ENCODE data around the gene MAG. TPM values are rescaled to one million over a fixed set of nuclear protein-coding genes. Genes with fewer than 3 reads are reported as not detected.

Gene MAG
- total and polyA plus RNA-seq, 2 donors (not counting 1 experiment from before 2014, with no cell fraction given): 0.50 TPM; not detected in 1

- Histone ChIP-seq H3K9ac (ENCODE audit: insufficient read depth, low read length) (no peak overlapping the region), H3K27ac (ENCODE audit: insufficient read depth, low read length) (no peak overlapping the region), H2AFZ (ENCODE audit: low read length) (no peak overlapping the region), H4K20me1 (ENCODE audit: control insufficient read depth, extremely low read depth, insufficient read depth, low read length) (no peaks in the 10 kb centered on the region), H3K36me3 (ENCODE audit: control insufficient read depth, insufficient read depth, low read length) (no peaks in the 10 kb centered on the region), H3K27me3 (ENCODE audit: control insufficient read depth, insufficient read depth, low read length) (no peaks in the 10 kb centered on the region), H3K4me2 (ENCODE audit: extremely low read depth, insufficient read depth, low read length) (no peak overlapping the region), H3K79me2 (ENCODE audit: control insufficient read depth, insufficient read depth, low read length) (no peaks in the 10 kb centered on the region), H3K9me3 (ENCODE audit: control insufficient read depth, insufficient read depth, low read depth, low read length) (no peaks in the 10 kb centered on the region), H3K4me3 (replicated peaks in 1 of 4; ENCODE audit: control extremely low read depth in 1 of 4, insufficient read depth in 1 of 4, low read depth in 3 of 4, low read length in 4 of 4) (no peak overlapping the region), H3K4me1 (ENCODE audit: control insufficient read depth, extremely low read depth, insufficient read depth, low read length) (no peaks in the 10 kb centered on the region)
- no peak for DNase-seq (ENCODE audit: low read depth in 2 of 2)
- TF ChIP-seq EZH2 (IDR thresholded peaks at IDR 0.05; ENCODE audit: low read length, missing control alignments): no peak
- no peak for TF ChIP-seq CTCF (conservative IDR thresholded peaks at IDR 0.05 in 1 of 2, IDR thresholded peaks at IDR 0.05 in 1 of 2; ENCODE audit: low read depth in 1 of 2, low read length in 2 of 2)
Observed at GRCh38 chr19:35332817-35333216, 40.9 kb downstream of the MAG start.

GRCh38 chr19:35334144-35334753 is 42.3 kb downstream of the MAG start:
- no peak overlapping the region for H3K4me2 ChIP-seq (ENCODE audit: extremely low read depth, insufficient read depth, low read length)
- H3K27me3 ChIP-seq (ENCODE audit: control insufficient read depth, insufficient read depth, low read length): no peaks in the 10 kb centered on the region
- no peak overlapping the region for H2AFZ ChIP-seq (ENCODE audit: low read length)
- no peaks in the 10 kb centered on the region for H3K4me1 ChIP-seq (ENCODE audit: control insufficient read depth, extremely low read depth, insufficient read depth, low read length)
- no peak overlapping the region for H3K9ac ChIP-seq (ENCODE audit: insufficient read depth, low read length)
- no peaks in the 10 kb centered on the region for H4K20me1 ChIP-seq (ENCODE audit: control insufficient read depth, extremely low read depth, insufficient read depth, low read length)
- TF ChIP-seq CTCF (conservative IDR thresholded peaks at IDR 0.05 in 1 of 2, IDR thresholded peaks at IDR 0.05 in 1 of 2; ENCODE audit: low read depth in 1 of 2, low read length in 2 of 2) (no peak), EZH2 (IDR thresholded peaks at IDR 0.05; ENCODE audit: low read length, missing control alignments) (no peak)
- no peaks in the 10 kb centered on the region for H3K9me3 ChIP-seq (ENCODE audit: control insufficient read depth, insufficient read depth, low read depth, low read length)
- H3K4me3 ChIP-seq (replicated peaks in 1 of 4; ENCODE audit: control extremely low read depth in 1 of 4, insufficient read depth in 1 of 4, low read depth in 3 of 4, low read length in 4 of 4): no peak overlapping the region
- no peak overlapping the region for H3K27ac ChIP-seq (ENCODE audit: insufficient read depth, low read length)
- H3K36me3 ChIP-seq (ENCODE audit: control insufficient read depth, insufficient read depth, low read length): no peaks in the 10 kb centered on the region
- no peak for DNase-seq (ENCODE audit: low read depth in 2 of 2)
- H3K79me2 ChIP-seq (ENCODE audit: control insufficient read depth, insufficient read depth, low read length): no peaks in the 10 kb centered on the region

- H3K9ac ChIP-seq (ENCODE audit: insufficient read depth, low read length): no peak overlapping the region
- H3K27ac ChIP-seq (ENCODE audit: insufficient read depth, low read length): no peak overlapping the region
- no peaks in the 10 kb centered on the region for H3K36me3 ChIP-seq (ENCODE audit: control insufficient read depth, insufficient read depth, low read length)
- no peak overlapping the region for H3K4me2 ChIP-seq (ENCODE audit: extremely low read depth, insufficient read depth, low read length)
- no peak for TF ChIP-seq EZH2 (IDR thresholded peaks at IDR 0.05; ENCODE audit: low read length, missing control alignments)
- TF ChIP-seq CTCF (conservative IDR thresholded peaks at IDR 0.05 in 1 of 2, IDR thresholded peaks at IDR 0.05 in 1 of 2; ENCODE audit: low read depth in 1 of 2, low read length in 2 of 2): no peak
- no peaks in the 10 kb centered on the region for H3K4me1 ChIP-seq (ENCODE audit: control insufficient read depth, extremely low read depth, insufficient read depth, low read length)
- H3K79me2 ChIP-seq (ENCODE audit: control insufficient read depth, insufficient read depth, low read length): no peaks in the 10 kb centered on the region
- no peaks in the 10 kb centered on the region for H4K20me1 ChIP-seq (ENCODE audit: control insufficient read depth, extremely low read depth, insufficient read depth, low read length)
- no peak overlapping the region for H2AFZ ChIP-seq (ENCODE audit: low read length)
- no peaks in the 10 kb centered on the region for H3K27me3 ChIP-seq (ENCODE audit: control insufficient read depth, insufficient read depth, low read length)
- H3K4me3 ChIP-seq (replicated peaks in 1 of 4; ENCODE audit: control extremely low read depth in 1 of 4, insufficient read depth in 1 of 4, low read depth in 3 of 4, low read length in 4 of 4): no peak overlapping the region
- DNase-seq (ENCODE audit: low read depth in 2 of 2): no peak
- H3K9me3 ChIP-seq (ENCODE audit: control insufficient read depth, insufficient read depth, low read depth, low read length): no peaks in the 10 kb centered on the region
Observed at GRCh38 chr19:35336166-35336955, 44.4 kb downstream of the MAG start.

Data from fibroblast of lung (primary cell).